Right kidney (tissue), 1 donor: ENCODE measurements around the gene OR2C1.

Experiments used
- DNase-seq: peaks from one replicate; pipeline ENCODE4 v3.0.0-alpha.2; 2016

The OR2C1 gene

DNA sequence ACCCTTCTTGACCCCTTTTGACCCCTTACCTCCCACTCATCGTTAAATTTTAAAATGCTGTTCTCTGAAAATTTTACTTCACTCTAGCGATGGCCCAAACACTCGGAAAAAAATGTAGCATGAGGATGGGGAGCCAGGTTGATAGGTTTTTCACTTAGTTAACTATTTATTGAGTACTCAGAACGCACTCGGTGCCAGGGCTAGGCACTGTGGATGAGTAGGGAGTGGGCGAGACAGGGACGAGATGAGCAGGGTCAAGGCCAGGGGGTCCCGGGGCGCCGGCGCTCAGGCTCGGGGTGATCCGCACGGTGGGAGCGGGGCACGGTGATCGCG, 44.7 kb downstream of the OR2C1 start:
- DNase-seq: no peak

DNA sequence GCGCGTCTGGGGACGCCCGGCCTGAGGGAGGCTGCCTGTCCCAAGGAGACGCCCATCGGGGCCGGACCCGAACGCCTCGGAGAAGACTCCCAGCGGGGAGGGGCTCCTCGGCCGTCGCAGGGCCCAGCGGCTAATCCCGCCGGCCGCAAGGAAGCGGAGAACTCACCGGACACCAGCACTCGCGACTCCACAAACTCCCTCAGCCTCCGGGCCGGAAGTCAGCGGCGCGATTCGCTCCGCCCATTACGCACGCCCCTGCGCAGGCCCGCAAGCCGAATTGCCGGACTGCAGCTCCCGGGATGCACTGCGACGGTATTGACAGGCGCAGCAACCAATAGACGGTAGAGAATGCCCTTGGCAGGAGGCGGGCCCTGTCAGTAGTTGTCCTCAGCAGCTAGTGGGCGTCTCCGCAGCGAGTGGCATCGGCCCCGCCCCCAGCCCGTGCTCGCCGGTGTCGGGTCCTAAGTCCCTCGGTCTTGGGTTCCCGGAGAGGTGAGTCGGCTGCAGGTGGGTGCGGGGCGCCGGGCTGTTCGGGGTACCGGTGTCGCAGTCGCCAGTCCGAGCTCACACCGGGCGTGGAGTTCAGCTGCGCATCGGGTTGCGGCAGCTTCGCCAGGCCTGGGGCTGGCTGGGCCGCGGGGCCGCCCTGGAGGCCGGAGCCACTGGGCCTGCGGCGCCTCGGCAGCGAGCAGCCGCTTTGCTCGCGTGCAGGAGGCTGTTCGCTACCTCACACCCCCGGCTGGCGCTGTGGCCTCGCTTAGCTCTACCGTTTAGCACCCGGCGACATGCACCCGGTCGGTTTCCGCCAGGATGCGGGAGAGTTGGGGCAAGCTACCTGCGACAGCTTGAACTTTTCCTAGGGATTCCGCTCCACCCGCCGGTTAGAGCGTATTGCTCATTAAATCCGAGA, 45.3 kb downstream of the OR2C1 start, which contains the start of the genes ZNF174 and ZSCAN32:
Gene ZNF174 (plus strand): TSS at position 437 of the 910 bp plus-strand sequence. CDS start 790 bp downstream, outside the sequence.
Gene ZSCAN32 (minus strand): TSS at position 226 of the 910 bp plus-strand sequence. CDS start 3,447 bp downstream, outside the sequence.
- peak; percentile 99 for DNase-seq

DNA sequence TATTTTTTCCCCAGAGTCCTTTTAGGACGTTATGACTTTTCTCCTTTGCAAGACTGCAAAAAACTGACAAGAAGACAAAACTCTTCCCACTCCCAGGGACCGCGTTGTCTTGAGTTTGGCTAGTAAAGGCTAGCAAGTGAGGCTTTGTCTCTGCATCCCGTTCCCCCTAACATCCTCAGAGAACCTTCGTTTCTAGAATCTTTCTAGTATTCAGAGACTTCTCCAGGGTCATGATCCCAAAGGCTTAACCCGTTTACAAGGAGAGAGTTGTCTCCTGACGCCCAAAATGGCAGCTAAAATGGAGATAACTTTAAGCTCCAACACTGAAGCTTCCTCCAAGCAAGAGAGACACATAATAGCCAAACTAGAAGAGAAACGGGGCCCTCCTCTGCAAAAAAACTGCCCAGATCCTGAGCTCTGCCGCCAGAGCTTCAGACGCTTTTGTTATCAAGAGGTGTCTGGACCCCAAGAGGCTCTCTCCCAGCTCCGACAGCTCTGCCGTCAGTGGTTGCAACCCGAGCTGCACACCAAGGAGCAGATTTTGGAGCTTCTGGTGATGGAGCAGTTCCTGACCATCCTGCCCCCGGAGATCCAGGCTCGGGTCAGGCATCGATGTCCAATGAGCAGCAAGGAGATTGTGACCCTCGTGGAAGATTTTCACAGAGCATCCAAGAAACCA, 46.2 kb downstream of the OR2C1 start:
- no peak for DNase-seq
